Hepatocyte (in vitro differentiated cells): ENCODE data around the gene MED16.

Experiments
- CTCF ChIP-seq: fragments of 200-600 bp; sonication (generic); IDR thresholded peaks from 2 replicates; pipeline ENCODE4 v1.5.1; 2016; ENCODE audit warnings: antibody characterized with exemption, mild to moderate bottlenecking; ENCODE audit not compliant: poor library complexity
- EZH2 ChIP-seq: fragments of 200-600 bp; sonication (generic); IDR thresholded peaks from 2 replicates; pipeline ENCODE4 v1.6.1; 2016; ENCODE audit warnings: antibody characterized with exemption, mild to moderate bottlenecking, borderline replicate concordance
- EZH2phosphoT487 ChIP-seq: fragments of 200-600 bp; sonication (generic); IDR thresholded peaks from one replicate; pipeline ENCODE4 v1.6.1; 2018; ENCODE audit warnings: antibody characterized with exemption, mild to moderate bottlenecking, low read depth, moderate library complexity; ENCODE audit not compliant: unreplicated experiment, severe bottlenecking

- TF ChIP-seq CTCF (no peak), EZH2phosphoT487 (no peak), EZH2 (no peak)
Observed at GRCh38 chr19:858868-859843, 33.8 kb downstream of the MED16 start, which contains the start of gene CFD.
